A549 treated with Mapracorat at 1 μM for 4 hours (cell line): ENCODE measurements around the gene VTI1B. TPM values are rescaled to one million over a fixed set of nuclear protein-coding genes. Genes with fewer than 3 reads are reported as not detected.

Experiments used
- total RNA-seq: library from RNA; stranded (reverse); fragments of 200-300 nt; extraction: Qiagen RNA extraction; gene quantifications from 5 replicates; pipeline ENCODE4 v1.2.3, GENCODE V29; 2022

VTI1B gene
- 86.7 to 88.1 TPM (median 87.3 TPM) in 5 replicates for total RNA-seq

DNA sequence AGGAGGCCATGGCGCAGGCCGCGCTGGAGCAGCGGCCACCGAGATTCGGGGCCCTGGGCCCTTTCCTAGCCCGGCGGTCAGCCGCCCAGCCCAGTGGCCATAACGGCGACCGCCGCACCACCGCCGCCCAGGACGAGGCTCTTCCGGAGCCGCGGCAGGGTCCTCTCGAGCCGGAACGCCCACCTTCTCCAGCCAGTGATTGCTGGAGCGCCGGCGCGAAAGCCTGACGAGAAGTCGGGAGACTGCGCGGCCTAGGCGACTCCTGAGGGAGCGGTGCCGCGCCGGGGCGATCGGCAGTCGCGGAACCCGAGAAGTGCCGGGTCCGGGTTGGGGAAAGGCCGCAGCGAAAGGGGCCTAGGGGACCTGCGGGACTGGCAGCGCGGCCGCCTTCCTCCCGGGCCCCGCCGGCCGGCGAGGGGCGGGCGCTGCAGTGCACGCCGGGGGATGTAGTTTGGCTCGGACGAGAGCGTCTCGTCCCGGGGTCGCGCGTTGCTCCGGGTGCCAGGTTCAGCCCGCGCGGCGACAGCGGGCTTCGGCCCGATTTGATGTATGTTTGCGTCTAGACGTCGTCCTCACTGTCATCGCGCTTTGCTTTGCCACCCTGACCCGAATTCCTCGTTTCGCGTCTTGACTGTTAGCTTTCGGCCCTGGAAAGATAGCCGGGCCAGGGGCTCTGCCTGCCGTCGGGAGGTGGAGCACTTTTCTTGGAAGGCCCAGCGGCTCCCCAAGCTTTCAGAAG is at the start of gene VTI1B:
Gene VTI1B, minus strand, starts transcription at position 153 of the 739 bp plus-strand sequence. Its CDS starts 143 bp downstream, at position 10.

GRCh38 chr14:67701492-67701891 is 27.1 kb upstream of the VTI1B start, which contains the start of gene RDH12:
Gene RDH12, plus strand, starts transcription at chr14:67701886. Its CDS starts 20,757 bp downstream, at chr14:67722643.

GRCh38 chr14:67695394-67695949 is 21.0 kb upstream of the VTI1B start, which contains the start of gene RDH11:
Gene RDH11, minus strand, starts transcription at chr14:67695764. Its CDS starts 61 bp downstream, at chr14:67695703.

GRCh38 chr14:67619446-67620216 is 54.8 kb downstream of the VTI1B start, which contains the start of gene ARG2:
Gene ARG2, plus strand, starts transcription at chr14:67619920. Its CDS starts 58 bp downstream, at chr14:67619978.

GRCh38 chr14:67599698-67600561 is 74.5 kb downstream of the VTI1B start, which contains the start of gene PIGH:
Gene PIGH, minus strand, starts transcription at chr14:67600268. Its CDS starts 65 bp downstream, at chr14:67600203.

Other genes with a start within 250 kb of the VTI1B start
- 0.08 to 0.39 TPM (median 0.16 TPM) in 5 replicates for gene TMEM229B, start 185.9 kb downstream of the VTI1B start, total RNA-seq
- 3.0 to 3.9 TPM (median 3.6 TPM) in 5 replicates for gene PLEKHH1, start 141.3 kb downstream of the VTI1B start, total RNA-seq
- gene PIGH, start 74.4 kb downstream of the VTI1B start, total RNA-seq = 14.5 to 22.5 TPM (median 18.1 TPM) in 5 replicates
- 1.6 to 2.3 TPM (median 2.2 TPM) in 5 replicates for gene ARG2, start 54.7 kb downstream of the VTI1B start, total RNA-seq
- gene RDH11, start 21.1 kb upstream of the VTI1B start, total RNA-seq = 53.6 to 58.5 TPM (median 55.6 TPM) in 5 replicates
- gene RDH12, start 27.3 kb upstream of the VTI1B start, total RNA-seq = not detected in 5 replicates
- 5.3 to 5.8 TPM (median 5.5 TPM) in 5 replicates for gene ZFYVE26, start 142.0 kb upstream of the VTI1B start, total RNA-seq
- 3.7 to 6.2 TPM (median 4.6 TPM) in 5 replicates for gene RAD51B, start 145.1 kb upstream of the VTI1B start, total RNA-seq